ENCODE results near the gene EPN1.

DNA sequence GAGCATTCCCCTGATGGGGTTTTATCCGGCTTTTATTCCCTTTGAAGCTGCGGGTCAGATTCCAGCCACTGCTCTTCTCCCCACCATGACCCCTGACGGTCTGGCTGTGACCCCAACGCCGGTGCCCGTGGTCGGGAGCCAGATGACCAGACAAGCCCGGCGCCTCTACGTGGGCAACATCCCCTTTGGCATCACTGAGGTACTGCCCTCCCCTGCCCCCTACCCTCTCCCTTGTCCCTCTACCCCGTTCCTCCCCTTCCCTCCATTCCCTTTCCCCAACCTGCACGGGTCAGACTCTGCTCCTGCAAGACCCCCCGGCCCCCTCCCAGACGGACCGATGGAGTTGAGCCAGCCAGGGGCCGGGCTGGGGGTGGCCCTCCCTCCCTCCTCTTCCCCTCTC, 14.0 kb upstream of the EPN1 start:
- TF ChIP-seq CTCF (IDR thresholded peaks at IDR 0.05) (no peak), POLR2A (IDR thresholded peaks at IDR 0.05) (no peak)

Measured in heart left ventricle (tissue), 13 donors.